Common myeloid progenitor, CD34-positive (primary cell): ENCODE results near the gene CBX1.
"Not testable (repeated sequence)": the region's sequence is repeated elsewhere in the genome, so short reads cannot be mapped to it uniquely, and the experiment has no call there.

Experiments used
- CTCF ChIA-PET: fragments of 350-600 bp; sonication (Branson Sonifier 250); formaldehyde crosslinking; loops from one replicate; lab custom pipeline; 2021; ENCODE audit warnings: antibody characterized with exemption; lab: Charles Lee
- POLR2A ChIA-PET: fragments of 350-600 bp; sonication (Branson Sonifier 250); formaldehyde crosslinking; loops from one replicate; lab custom pipeline; 2021; ENCODE audit warnings: antibody characterized with exemption; lab: Charles Lee
- DNase-seq, 3 donors: peaks; one replicate each; pipeline versions ENCODE4 v3.0.0 to v3.0.0-alpha.2; 2013
- H3K27ac ChIP-seq, 2 experiments: 1 replicate in 1 of 2; 2 replicates in 1 of 2; pipeline ENCODE4 v1.7.0; 2013; ENCODE audit warnings: inconsistent platforms in 2 of 2, low read length in 2 of 2, mild to moderate bottlenecking in 2 of 2, low read depth in 1 of 2, moderate library complexity in 1 of 2; ENCODE audit not compliant: severe bottlenecking in 2 of 2, insufficient read depth in 1 of 2, poor library complexity in 1 of 2
- H3K27me3 ChIP-seq, 5 experiments: replicated peaks in 2 of 5; 1 replicate in 3 of 5; 2 replicates in 2 of 5; pipeline versions ENCODE4 v1.6.1 to v1.7.0; 2013; ENCODE audit warnings: low read length in 4 of 5, mild to moderate bottlenecking in 2 of 5, moderate library complexity in 2 of 5, inconsistent platforms in 1 of 5; ENCODE audit not compliant: insufficient read depth in 5 of 5, control insufficient read depth in 4 of 5
- H3K36me3 ChIP-seq, 4 experiments: 1 replicate in 2 of 4; 2 replicates in 2 of 4; pipeline versions ENCODE4 v1.6.1 to v1.7.0; 2013; ENCODE audit warnings: low read length in 3 of 4, control low read depth in 1 of 4, mild to moderate bottlenecking in 1 of 4; ENCODE audit not compliant: control insufficient read depth in 4 of 4, insufficient read depth in 4 of 4
- H3K4me1 ChIP-seq, 4 experiments: 1 replicate in 3 of 4; 2 replicates in 1 of 4; pipeline versions ENCODE4 v1.6.1 to v1.7.1; 2013; ENCODE audit warnings: low read length in 3 of 4, mild to moderate bottlenecking in 3 of 4, control low read depth in 1 of 4, inconsistent platforms in 1 of 4, moderate library complexity in 1 of 4; ENCODE audit not compliant: control insufficient read depth in 4 of 4, insufficient read depth in 4 of 4; ENCODE audit errors: control extremely low read depth in 1 of 4
- H3K4me3 ChIP-seq, 7 experiments: 1 replicate in 4 of 7; 2 replicates in 3 of 7; pipeline versions ENCODE4 v1.5.1 to v1.7.0; 2013; ENCODE audit warnings: mild to moderate bottlenecking in 7 of 7, low read length in 6 of 7, moderate library complexity in 6 of 7, inconsistent platforms in 2 of 7, low read depth in 2 of 7, control low read depth in 1 of 7; ENCODE audit not compliant: insufficient read depth in 4 of 7, control insufficient read depth in 1 of 7; ENCODE audit errors: extremely low read depth in 1 of 7
- H3K9me3 ChIP-seq, 5 experiments: 1 replicate in 4 of 5; 2 replicates in 1 of 5; pipeline versions ENCODE4 v1.6.1 to v1.7.1; 2013; ENCODE audit warnings: low read length in 4 of 5, mild to moderate bottlenecking in 2 of 5, inconsistent platforms in 1 of 5, low read depth in 1 of 5, moderate library complexity in 1 of 5; ENCODE audit not compliant: control insufficient read depth in 4 of 5, insufficient read depth in 2 of 5; ENCODE audit errors: control extremely low read depth in 1 of 5
- WGBS: methylation state at CpG from one replicate; pipeline ENCODE4 v1.1.5; 2013; ENCODE audit not compliant: insufficient coverage; 5-methylcytosine and 5-hydroxymethylcytosine counted together

The CBX1 gene

DNA sequence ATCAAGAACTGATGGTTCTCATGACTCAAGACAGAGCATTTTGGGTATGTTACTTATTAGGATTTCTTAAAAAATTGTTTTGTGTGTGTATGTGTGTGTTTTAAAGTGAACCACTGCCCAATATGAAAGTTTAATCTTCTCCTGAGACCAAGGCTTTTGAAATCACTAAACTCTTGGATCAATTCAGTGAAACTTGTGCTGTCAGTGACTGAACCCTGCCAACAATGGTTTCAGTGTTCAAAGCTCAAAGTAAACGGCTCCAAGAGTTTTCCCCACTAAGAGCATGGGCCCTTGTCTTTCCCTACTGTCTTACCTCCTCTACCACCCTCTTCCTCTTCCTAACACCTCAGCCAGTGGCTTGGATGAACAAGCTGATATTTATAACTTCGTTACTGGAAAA is 31.1 kb downstream of the CBX1 start:
- no peaks in the 10 kb centered on the region for H3K4me1 ChIP-seq
- DNase-seq = no peak
- CTCF ChIA-PET = interaction anchor here (1.0 to 7.2 kb wide), 4 partner anchors 9 to 44 kb away, joined by 3 to 41 read pairs (median 20); no protein-coding TSS in a partner anchor
- no peak overlapping the region for H3K4me3 ChIP-seq
- H3K27me3 ChIP-seq = no peaks in the 10 kb centered on the region
- H3K27ac ChIP-seq = no peak overlapping the region
- peaks cover 10 to 47% (median 35%) of the 10 kb centered on the region in 4 experiments for H3K36me3 ChIP-seq
- WGBS = no CpG with 5 or more reads among the region's 2 CpGs
- POLR2A ChIA-PET = no interaction called here
- no peaks in the 10 kb centered on the region for H3K9me3 ChIP-seq

DNA sequence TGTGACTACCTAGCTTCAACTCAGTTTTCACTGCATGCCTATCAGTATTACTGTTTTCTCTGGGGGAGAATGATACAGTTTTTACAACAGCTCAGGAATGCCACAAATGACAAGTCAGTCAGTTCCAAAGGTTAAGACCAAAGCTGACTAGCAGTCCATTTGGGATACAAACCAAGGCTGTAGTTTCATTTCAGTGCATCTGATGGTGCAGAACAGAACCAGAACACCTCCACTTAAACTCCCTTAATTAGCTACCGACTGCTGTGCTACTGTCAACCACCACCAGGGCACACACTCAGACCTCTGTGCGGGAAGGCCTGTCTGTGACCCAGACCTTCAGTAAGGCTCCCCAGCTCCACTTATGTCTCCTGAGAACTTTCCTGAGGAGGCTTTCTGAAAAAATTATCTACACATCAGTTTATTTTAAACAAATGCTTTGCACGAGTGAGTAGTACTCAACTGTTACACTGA is 32.8 kb downstream of the CBX1 start:
- no peak overlapping the region for H3K4me3 ChIP-seq
- DNase-seq = peak; percentile 23 to 36 (median 33)
- H3K9me3 ChIP-seq = no peaks in the 10 kb centered on the region
- WGBS = 100% methylated on average over 3 of the region's 3 CpGs
- ChIA-PET POLR2A (interaction anchor here (1.1 kb wide), 1 partner anchor 31 kb away, joined by 8 read pairs; no protein-coding TSS in a partner anchor), CTCF (interaction anchor here (0.6 to 7.2 kb wide), 8 partner anchors 10 to 108 kb away, joined by 3 to 41 read pairs (median 8); partner anchors contain the start of gene NFE2L1)
- H3K27me3 ChIP-seq = no peaks in the 10 kb centered on the region
- no peak overlapping the region for H3K27ac ChIP-seq
- peaks cover 10 to 52% (median 45%) of the 10 kb centered on the region in 4 experiments for H3K36me3 ChIP-seq
- H3K4me1 ChIP-seq = no peaks in the 10 kb centered on the region

DNA sequence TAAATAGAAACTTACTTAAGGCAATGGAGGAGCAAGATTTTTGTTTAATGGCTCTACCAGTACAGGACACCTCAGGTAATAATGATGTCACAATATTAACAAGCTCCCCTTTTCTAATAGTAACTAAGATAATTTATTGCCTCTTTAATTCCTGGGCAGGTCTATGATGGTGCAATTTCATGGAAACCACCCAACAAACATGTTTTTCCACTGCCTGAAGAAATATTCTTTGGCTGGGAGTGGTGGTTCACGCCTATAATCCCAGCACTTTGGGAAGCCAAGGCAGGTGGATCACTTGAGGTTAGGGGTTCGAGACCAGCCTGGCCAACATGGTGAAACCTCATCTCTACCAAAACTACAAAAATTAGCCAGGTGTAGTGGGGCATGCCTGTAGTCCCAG is 33.5 kb downstream of the CBX1 start:
- not testable (repeated sequence) for H3K27me3 ChIP-seq, H3K27ac ChIP-seq, H3K4me1 ChIP-seq, H3K4me3 ChIP-seq, H3K9me3 ChIP-seq, DNase-seq
- CTCF ChIA-PET = interaction anchor here (1.1 to 7.2 kb wide), 7 partner anchors 9 to 45 kb away, joined by 3 to 41 read pairs (median 9); partner anchors contain the start of gene NFE2L1
- H3K36me3 ChIP-seq = peaks cover 10 to 55% (median 46%) of the 10 kb centered on the region in 4 experiments
- WGBS = no CpG with 5 or more reads among the region's 2 CpGs
- POLR2A ChIA-PET = interaction anchor here (1.1 kb wide), 1 partner anchor 32 kb away, joined by 8 read pairs; no protein-coding TSS in a partner anchor

DNA sequence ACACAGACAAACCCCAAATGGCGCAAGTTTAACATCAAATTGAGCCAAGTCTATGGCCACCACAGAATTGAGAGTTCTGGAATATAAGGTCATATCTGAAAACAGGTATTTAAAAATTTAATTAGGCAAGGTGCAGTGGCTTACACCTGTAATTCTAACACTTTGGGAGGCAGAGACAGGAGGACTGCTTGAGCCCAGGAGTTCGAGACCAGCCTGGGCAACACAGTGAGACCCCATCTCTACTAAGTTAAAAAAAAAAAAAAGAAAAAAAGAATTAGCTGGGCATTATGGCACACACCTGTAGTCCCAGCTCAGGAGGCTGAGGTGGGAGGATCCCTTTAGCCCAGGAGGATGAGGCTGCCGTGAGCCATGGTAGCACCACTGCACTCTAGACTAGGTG is 34.0 kb downstream of the CBX1 start:
- H3K9me3 ChIP-seq = no peaks in the 10 kb centered on the region
- H3K36me3 ChIP-seq = peaks cover 11 to 60% (median 50%) of the 10 kb centered on the region in 4 experiments
- ChIA-PET CTCF (interaction anchor here (0.6 to 7.2 kb wide), 8 partner anchors 7 to 46 kb away, joined by 3 to 41 read pairs (median 6); partner anchors contain the start of genes COPZ2 and NFE2L1), POLR2A (interaction anchor here (1.1 kb wide), 1 partner anchor 32 kb away, joined by 8 read pairs; no protein-coding TSS in a partner anchor)
- no peaks in the 10 kb centered on the region for H3K27me3 ChIP-seq
- no peak overlapping the region for H3K4me3 ChIP-seq
- H3K27ac ChIP-seq = no peak overlapping the region
- H3K4me1 ChIP-seq = no peaks in the 10 kb centered on the region
- WGBS = no CpG with 5 or more reads among the region's 3 CpGs
- DNase-seq = no peak

DNA sequence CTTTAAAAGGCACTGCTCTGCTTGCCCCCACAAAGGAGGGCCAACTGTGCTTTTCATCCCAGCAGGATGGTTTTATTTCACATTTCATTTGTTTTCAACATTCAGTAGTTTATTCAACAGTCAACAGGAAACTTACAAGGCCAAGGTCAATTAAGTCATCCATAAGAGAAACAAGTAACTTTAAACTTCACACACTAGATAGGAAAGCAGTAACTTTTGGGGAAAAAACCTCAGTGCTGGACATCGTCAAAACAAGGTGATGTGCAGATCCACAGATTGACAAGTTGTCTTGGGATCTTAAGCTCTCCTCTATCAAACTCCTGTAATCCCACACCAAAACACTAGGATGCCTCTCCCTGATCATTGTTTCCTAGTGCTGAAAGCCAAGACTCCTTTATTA is 34.6 kb downstream of the CBX1 start:
- WGBS = 100% methylated on average over 1 of the region's 1 CpG
- DNase-seq = no peak
- no peak overlapping the region for H3K4me3 ChIP-seq
- no peaks in the 10 kb centered on the region for H3K4me1 ChIP-seq
- POLR2A ChIA-PET = no interaction called here
- CTCF ChIA-PET = interaction anchor here (1.2 to 7.2 kb wide), 5 partner anchors 13 to 40 kb away, joined by 3 to 41 read pairs (median 14); partner anchors contain the start of genes COPZ2 and NFE2L1
- no peaks in the 10 kb centered on the region for H3K27me3 ChIP-seq
- H3K27ac ChIP-seq = no peak overlapping the region
- no peaks in the 10 kb centered on the region for H3K9me3 ChIP-seq
- H3K36me3 ChIP-seq = peaks cover 16 to 66% (median 53%) of the 10 kb centered on the region in 4 experiments

DNA sequence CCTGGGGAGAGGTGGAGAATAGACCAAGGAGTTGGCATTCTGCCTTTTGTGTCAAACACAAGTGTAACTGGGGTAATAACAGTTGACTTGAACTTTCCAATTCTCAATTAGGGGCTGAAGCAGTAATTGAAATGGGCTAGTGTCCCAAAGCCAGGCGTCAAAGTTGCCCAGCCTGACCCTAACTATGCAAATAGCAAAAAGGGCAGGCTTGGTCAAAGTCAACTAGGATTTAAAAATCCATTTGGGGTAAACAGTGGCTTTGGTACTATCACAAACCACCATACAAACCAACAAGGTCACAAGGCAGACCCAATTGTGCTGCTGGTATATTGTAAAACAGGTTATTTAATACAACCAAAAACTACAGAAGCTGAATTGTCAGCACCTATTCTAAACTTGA is 35.1 kb downstream of the CBX1 start:
- no peaks in the 10 kb centered on the region for H3K9me3 ChIP-seq
- H3K4me1 ChIP-seq = no peaks in the 10 kb centered on the region
- CTCF ChIA-PET = interaction anchor here (1.1 to 7.2 kb wide), 5 partner anchors 10 to 40 kb away, joined by 3 to 41 read pairs (median 6); partner anchors contain the start of gene COPZ2
- H3K27me3 ChIP-seq = no peaks in the 10 kb centered on the region
- no peak overlapping the region for H3K4me3 ChIP-seq
- DNase-seq = no peak
- POLR2A ChIA-PET = no interaction called here
- 100% methylated on average over 1 of the region's 1 CpG for WGBS
- peaks cover 16 to 68% (median 53%) of the 10 kb centered on the region in 4 experiments for H3K36me3 ChIP-seq
- H3K27ac ChIP-seq = no peak overlapping the region

DNA sequence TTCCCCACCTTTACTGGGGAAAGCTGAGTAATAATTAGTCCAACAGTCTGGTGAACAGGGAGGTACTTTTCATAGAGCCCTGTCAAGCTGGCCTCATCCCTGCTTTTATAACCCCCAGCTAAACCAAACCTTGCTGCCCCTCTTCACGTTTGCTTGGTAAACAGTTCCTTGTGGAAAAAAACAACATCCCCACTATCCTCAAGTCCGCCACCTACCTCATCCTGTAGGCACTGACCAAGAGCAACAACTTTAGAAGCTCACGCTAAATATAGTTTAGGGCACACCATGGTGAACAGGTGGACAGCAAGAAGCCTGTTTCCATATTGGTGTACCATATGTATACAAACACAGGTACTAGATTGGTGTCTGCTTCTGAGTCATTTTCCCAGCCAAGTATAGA is 36.6 kb downstream of the CBX1 start:
- no CpG with 5 or more reads among the region's 3 CpGs for WGBS
- ChIA-PET POLR2A (interaction anchor here (0.6 kb wide), 1 partner anchor 93 kb away, joined by 3 read pairs; no protein-coding TSS in a partner anchor), CTCF (interaction anchor here (0.8 to 7.2 kb wide), 5 partner anchors 15 to 65 kb away, joined by 3 to 37 read pairs (median 4); no protein-coding TSS in a partner anchor)

More for the DNA sequence above, 36.6 kb downstream of the CBX1 start:
- Histone ChIP-seq H3K36me3 (peaks cover 9 to 71% (median 57%) of the 10 kb centered on the region in 4 experiments), H3K27me3 (no peaks in the 10 kb centered on the region), H3K4me1 (no peaks in the 10 kb centered on the region), H3K27ac (no peak overlapping the region), H3K4me3 (no peak overlapping the region), H3K9me3 (no peaks in the 10 kb centered on the region)
- no peak for DNase-seq
